HL-60 (cell line): ENCODE measurements around the gene FRAT2.

Experiments
- GABPA ChIP-seq: IDR thresholded peaks from 2 replicates; pipeline ENCODE4 v1.6.1; 2012; ENCODE audit warnings: low read depth
- POLR2AphosphoS5 ChIP-seq: IDR thresholded peaks from 2 replicates; pipeline ENCODE4 v1.6.1; 2012; ENCODE audit warnings: low read depth
- REST ChIP-seq: IDR thresholded peaks from 2 replicates; pipeline ENCODE4 v1.6.1; 2012; ENCODE audit warnings: low read depth; ENCODE audit not compliant: insufficient replicate concordance
- TF ChIP-seq, protein P1 (sequence below): IDR thresholded peaks from one replicate; pipeline ENCODE4 v1.5.1; 2011; ENCODE audit warnings: low read length, control low read depth, inconsistent platforms; ENCODE audit not compliant: insufficient read depth

- no peak for TF ChIP-seq GABPA
- TF ChIP-seq POLR2AphosphoS5, result no peak
- TF ChIP-seq, protein P1, sequence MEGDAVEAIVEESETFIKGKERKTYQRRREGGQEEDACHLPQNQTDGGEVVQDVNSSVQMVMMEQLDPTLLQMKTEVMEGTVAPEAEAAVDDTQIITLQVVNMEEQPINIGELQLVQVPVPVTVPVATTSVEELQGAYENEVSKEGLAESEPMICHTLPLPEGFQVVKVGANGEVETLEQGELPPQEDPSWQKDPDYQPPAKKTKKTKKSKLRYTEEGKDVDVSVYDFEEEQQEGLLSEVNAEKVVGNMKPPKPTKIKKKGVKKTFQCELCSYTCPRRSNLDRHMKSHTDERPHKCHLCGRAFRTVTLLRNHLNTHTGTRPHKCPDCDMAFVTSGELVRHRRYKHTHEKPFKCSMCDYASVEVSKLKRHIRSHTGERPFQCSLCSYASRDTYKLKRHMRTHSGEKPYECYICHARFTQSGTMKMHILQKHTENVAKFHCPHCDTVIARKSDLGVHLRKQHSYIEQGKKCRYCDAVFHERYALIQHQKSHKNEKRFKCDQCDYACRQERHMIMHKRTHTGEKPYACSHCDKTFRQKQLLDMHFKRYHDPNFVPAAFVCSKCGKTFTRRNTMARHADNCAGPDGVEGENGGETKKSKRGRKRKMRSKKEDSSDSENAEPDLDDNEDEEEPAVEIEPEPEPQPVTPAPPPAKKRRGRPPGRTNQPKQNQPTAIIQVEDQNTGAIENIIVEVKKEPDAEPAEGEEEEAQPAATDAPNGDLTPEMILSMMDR, result no peak
- TF ChIP-seq REST, result no peak
Measured at GRCh38 chr10:97383159-97383558, 48.6 kb upstream of the FRAT2 start.
